DOHH2 (cell line): Measurements from ENCODE around the gene CCR2.

Source experiments
- EZH2phosphoT487 ChIP-seq: fragments of 200-600 bp; sonication (generic); IDR thresholded peaks from 2 replicates; pipeline ENCODE4 v1.6.1; 2017; ENCODE audit warnings: borderline replicate concordance, mild to moderate bottlenecking, antibody characterized with exemption, low read length, moderate library complexity, mixed read lengths
- TF ChIP-seq, protein P1 (sequence below): fragments of 200-600 bp; sonication (generic); IDR thresholded peaks from one replicate; pipeline ENCODE4 v1.5.1; 2014; ENCODE audit warnings: antibody characterized with exemption, mild to moderate bottlenecking, low read depth, low read length; ENCODE audit not compliant: poor library complexity, severe bottlenecking

GRCh38 chr3:46397111-46397510 lies 43.2 kb downstream of the CCR2 start:
- no peak for TF ChIP-seq EZH2phosphoT487
- TF ChIP-seq, protein P1, sequence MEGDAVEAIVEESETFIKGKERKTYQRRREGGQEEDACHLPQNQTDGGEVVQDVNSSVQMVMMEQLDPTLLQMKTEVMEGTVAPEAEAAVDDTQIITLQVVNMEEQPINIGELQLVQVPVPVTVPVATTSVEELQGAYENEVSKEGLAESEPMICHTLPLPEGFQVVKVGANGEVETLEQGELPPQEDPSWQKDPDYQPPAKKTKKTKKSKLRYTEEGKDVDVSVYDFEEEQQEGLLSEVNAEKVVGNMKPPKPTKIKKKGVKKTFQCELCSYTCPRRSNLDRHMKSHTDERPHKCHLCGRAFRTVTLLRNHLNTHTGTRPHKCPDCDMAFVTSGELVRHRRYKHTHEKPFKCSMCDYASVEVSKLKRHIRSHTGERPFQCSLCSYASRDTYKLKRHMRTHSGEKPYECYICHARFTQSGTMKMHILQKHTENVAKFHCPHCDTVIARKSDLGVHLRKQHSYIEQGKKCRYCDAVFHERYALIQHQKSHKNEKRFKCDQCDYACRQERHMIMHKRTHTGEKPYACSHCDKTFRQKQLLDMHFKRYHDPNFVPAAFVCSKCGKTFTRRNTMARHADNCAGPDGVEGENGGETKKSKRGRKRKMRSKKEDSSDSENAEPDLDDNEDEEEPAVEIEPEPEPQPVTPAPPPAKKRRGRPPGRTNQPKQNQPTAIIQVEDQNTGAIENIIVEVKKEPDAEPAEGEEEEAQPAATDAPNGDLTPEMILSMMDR: no peak
